Lower leg skin (tissue), 3 donors: ENCODE data around the gene CYP19A1.

ENCODE experiments used
- CTCF ChIP-seq, 3 donors: fragments of 450-650 bp; IDR thresholded peaks; one replicate each; pipeline ENCODE4 v1.5.1; 2016; ENCODE audit warnings: antibody characterized with exemption in 3 of 3, mild to moderate bottlenecking in 3 of 3, moderate library complexity in 2 of 3
- POLR2A ChIP-seq, 2 donors: fragments of 450-650 bp; IDR thresholded peaks; one replicate each; pipeline ENCODE4 v1.6.1; 2016 to 2017; ENCODE audit warnings: antibody characterized with exemption in 2 of 2, mild to moderate bottlenecking in 1 of 2, moderate library complexity in 1 of 2

DNA sequence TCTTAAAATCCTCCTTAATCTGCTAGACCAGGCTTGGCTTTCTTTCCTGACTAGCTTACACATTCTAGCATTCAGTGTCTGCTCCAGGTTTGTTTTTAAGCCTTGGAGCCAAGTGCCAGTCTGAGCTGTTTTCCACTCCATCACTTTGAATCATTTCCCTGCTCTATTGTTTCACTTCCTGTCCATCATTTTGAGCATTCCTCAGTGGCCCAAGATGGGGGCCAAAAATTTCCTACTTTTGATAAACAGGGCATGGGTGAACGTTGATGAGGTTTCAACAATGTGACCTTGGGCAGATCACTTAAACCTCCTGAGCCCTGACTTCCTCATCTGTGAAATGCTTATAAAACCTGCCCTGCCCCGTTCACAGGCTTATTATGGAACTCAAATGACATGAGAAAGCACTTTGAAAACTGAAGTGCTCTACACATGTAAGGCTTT is 4.4 kb downstream of the CYP19A1 start:
- no peak for TF ChIP-seq CTCF (IDR thresholded peaks at IDR 0.05)
- TF ChIP-seq POLR2A (IDR thresholded peaks at IDR 0.05): no peak
